MCF 10A (cell line): ENCODE measurements around the gene SALL3. TPM values are rescaled to one million over a fixed set of nuclear protein-coding genes. Genes with fewer than 3 reads are reported as not detected.
A peak's percentile ranks its signal among the peaks of the same experiment; 100 is the strongest.

Experiments
- BruUV-seq: library from RNA; stranded (reverse); fragments of 400-500 nt; replicated peaks from 2 replicates; lab custom pipeline; 2021; lab: Mats Ljungman, UMichigan
- CTCF ChIA-PET: fragments of 300-600 bp; sonication (Branson Sonifier 250); formaldehyde crosslinking; extraction: SDS; loops from one replicate; lab custom pipeline; 2021; ENCODE audit warnings: antibody characterized with exemption, inconsistent platforms; lab: Yijun Ruan, JAX
- POLR2A ChIA-PET: fragments of 300-600, 350-650 bp; sonication (Branson Sonifier 250); formaldehyde crosslinking; extraction: SDS; loops from one replicate; lab custom pipeline; 2020; ENCODE audit warnings: antibody characterized with exemption, inconsistent platforms; lab: Yijun Ruan, JAX
- DNase-seq: peaks from one replicate; pipeline ENCODE4 v3.0.0-alpha.2; 2018; ENCODE audit not compliant: unreplicated experiment
- H3K27ac Mint-ChIP-seq: one replicate; pipeline ENCODE4 v1.8.0; 2022; ENCODE audit warnings: mild to moderate bottlenecking, low read depth, mixed read lengths; ENCODE audit not compliant: unreplicated experiment
- H3K27me3 Mint-ChIP-seq: one replicate; pipeline ENCODE4 v1.8.0; 2022; ENCODE audit warnings: mixed read lengths; ENCODE audit not compliant: insufficient read depth, unreplicated experiment
- H3K36me3 Mint-ChIP-seq: one replicate; pipeline ENCODE4 v1.8.0; 2022; ENCODE audit warnings: mild to moderate bottlenecking, moderate library complexity, mixed read lengths; ENCODE audit not compliant: insufficient read depth, unreplicated experiment
- H3K4me1 Mint-ChIP-seq: one replicate; pipeline ENCODE4 v1.8.0; 2022; ENCODE audit warnings: mixed read lengths; ENCODE audit not compliant: insufficient read depth, unreplicated experiment
- H3K4me3 Mint-ChIP-seq: one replicate; pipeline ENCODE4 v1.8.0; 2022; ENCODE audit warnings: mild to moderate bottlenecking, moderate library complexity, mixed read lengths; ENCODE audit not compliant: unreplicated experiment
- H3K9me3 Mint-ChIP-seq: one replicate; pipeline ENCODE4 v1.8.0; 2022; ENCODE audit warnings: mixed read lengths; ENCODE audit not compliant: unreplicated experiment
- intact Hi-C: fragments of 100-400 bp; cut with micrococcal nuclease; formaldehyde crosslinking; loops from 2 replicates; pipeline ENCODE4 v1.14.1; 2022
- total RNA-seq: library from RNA; stranded (reverse); gene quantifications from 2 replicates; pipeline ENCODE4 v1.2.3, GENCODE V29; 2022
- TF ChIP-seq, protein P1 (sequence below): fragments of 200-600 bp; IDR thresholded peaks from one replicate; pipeline ENCODE4 v1.8.0; 2022; ENCODE audit warnings: antibody characterized with exemption, mild to moderate bottlenecking; ENCODE audit not compliant: unreplicated experiment

Gene SALL3
- total RNA-seq, 1 experiment from 2014 or later, result not detected

DNA sequence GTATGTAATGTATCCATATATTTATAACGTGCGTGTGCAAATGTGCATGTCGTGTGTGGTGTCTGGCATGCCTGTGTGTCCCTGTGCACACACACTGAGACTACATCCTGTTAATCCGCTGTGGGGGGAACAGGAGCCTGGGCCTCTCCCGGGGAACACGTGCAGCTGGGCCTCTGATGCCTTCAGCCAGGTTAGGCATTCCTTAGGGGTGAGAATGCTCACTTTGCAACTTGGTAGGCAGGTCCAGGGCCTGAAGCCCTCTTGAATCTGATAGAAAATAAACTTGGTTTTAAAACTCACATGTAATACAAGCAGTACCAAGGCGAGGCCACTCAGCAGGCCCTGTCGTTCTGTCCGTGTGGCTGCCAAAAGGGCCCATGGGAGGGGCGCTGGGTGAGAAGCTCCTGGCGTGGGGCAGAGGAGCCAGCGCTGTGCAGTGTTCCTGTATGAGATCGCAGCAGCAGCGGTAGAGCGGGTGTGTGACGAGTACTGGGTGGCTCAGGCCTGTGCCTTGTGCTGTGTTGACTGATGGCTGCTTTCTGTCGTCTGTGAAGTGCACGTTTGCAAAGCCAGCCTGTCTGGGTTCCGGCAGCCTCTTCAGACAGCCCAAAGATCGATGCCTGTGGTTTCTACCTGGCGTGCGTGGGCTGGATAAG is 16.2 kb downstream of the SALL3 start:
- intact Hi-C loops, result no loop called here
- no TSS peak for BruUV-seq
- Mint-ChIP-seq H3K27me3 (no peaks in the 10 kb centered on the region), H3K27ac (no peak overlapping the region), H3K4me3 (no peak overlapping the region), H3K9me3 (no peaks in the 10 kb centered on the region), H3K4me1 (no peaks in the 10 kb centered on the region), H3K36me3 (no peaks in the 10 kb centered on the region)
- CTCF ChIA-PET, result interaction anchor here (0.7 kb wide), 1 partner anchor 1259 kb away, joined by 3 read pairs; no protein-coding TSS in a partner anchor
- POLR2A ChIA-PET, result no interaction called here
- DNase-seq, result no peak
- TF ChIP-seq, protein P1, sequence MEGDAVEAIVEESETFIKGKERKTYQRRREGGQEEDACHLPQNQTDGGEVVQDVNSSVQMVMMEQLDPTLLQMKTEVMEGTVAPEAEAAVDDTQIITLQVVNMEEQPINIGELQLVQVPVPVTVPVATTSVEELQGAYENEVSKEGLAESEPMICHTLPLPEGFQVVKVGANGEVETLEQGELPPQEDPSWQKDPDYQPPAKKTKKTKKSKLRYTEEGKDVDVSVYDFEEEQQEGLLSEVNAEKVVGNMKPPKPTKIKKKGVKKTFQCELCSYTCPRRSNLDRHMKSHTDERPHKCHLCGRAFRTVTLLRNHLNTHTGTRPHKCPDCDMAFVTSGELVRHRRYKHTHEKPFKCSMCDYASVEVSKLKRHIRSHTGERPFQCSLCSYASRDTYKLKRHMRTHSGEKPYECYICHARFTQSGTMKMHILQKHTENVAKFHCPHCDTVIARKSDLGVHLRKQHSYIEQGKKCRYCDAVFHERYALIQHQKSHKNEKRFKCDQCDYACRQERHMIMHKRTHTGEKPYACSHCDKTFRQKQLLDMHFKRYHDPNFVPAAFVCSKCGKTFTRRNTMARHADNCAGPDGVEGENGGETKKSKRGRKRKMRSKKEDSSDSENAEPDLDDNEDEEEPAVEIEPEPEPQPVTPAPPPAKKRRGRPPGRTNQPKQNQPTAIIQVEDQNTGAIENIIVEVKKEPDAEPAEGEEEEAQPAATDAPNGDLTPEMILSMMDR, result no peak

DNA sequence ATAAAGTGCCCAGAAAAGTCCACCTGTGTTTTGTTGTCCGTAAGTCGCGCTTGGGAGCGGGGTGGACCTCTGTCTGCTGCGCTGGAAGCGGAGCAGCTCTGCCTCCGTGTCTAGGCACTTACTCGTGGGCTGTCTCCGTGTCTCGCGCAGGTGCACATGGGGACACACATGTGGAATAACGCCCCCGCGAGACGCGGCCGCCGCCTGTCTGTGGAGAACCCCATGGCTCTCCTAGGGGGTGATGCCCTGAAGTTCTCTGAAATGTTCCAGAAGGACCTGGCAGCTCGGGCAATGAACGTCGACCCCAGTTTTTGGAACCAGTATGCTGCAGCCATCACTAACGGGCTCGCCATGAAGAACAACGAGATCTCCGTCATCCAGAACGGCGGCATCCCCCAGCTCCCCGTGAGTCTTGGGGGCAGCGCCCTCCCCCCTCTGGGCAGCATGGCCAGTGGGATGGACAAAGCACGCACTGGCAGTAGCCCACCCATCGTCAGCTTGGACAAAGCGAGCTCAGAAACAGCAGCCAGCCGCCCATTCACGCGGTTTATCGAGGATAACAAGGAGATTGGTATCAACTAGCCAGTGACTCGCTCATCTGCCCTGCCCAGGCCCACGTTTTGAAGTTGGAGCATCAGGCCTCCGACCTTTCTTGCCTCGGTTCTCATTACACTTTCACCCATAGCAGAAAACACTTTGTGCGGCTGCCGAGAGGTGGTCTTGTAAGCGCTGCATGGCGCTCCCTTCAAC is 17.3 kb downstream of the SALL3 start:
- POLR2A ChIA-PET, result interaction anchor here (0.7 kb wide), 1 partner anchor 573 kb away, joined by 3 read pairs; no protein-coding TSS in a partner anchor
- Mint-ChIP-seq H3K36me3 (no peaks in the 10 kb centered on the region), H3K27ac (no peak overlapping the region), H3K4me1 (no peaks in the 10 kb centered on the region), H3K27me3 (no peaks in the 10 kb centered on the region), H3K9me3 (no peaks in the 10 kb centered on the region), H3K4me3 (no peak overlapping the region)
- CTCF ChIA-PET, result interaction anchor here (0.6 to 1.0 kb wide), 6 partner anchors 12 to 1260 kb away, joined by 3 to 6 read pairs (median 3); no protein-coding TSS in a partner anchor
- BruUV-seq, result no TSS peak
- no peak for DNase-seq
- TF ChIP-seq, protein P1, result no peak
- intact Hi-C loops, result no loop called here

DNA sequence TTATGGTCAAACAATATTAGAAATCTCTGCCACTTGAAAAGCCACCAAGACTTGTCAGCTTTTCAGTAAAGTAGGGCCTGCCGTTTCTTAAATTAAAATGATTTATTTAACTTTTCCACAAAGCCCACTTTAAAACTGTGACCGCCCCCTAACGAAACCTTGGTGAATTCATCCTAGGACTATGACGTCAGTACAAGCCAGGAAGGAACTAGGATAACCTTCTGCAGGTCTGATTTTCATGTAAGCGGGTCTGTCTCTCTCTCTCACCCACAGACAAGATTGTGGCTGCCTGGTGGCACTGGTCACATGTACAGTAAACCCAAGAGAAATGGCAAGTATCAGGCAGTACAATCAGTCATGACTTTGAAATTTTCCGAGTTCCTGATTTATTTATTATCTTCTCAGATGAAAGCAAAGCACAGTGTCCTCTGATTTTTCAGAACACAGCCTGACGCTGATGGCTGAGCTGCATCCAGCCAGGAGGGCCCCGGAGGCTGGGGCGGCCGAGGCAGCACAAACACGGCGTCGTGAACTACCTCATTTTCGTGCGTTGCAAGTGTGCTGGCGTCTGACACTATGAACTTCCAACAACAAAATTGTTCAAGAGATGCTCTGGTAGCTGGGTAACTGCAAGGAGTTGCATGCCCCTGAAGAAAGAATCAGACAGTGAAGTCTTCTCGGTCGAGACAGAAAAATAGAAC is 18.9 kb downstream of the SALL3 start:
- Mint-ChIP-seq H3K27me3 (no peaks in the 10 kb centered on the region), H3K27ac (no peak overlapping the region), H3K4me3 (no peak overlapping the region), H3K9me3 (no peaks in the 10 kb centered on the region), H3K36me3 (no peaks in the 10 kb centered on the region), H3K4me1 (no peaks in the 10 kb centered on the region)
- intact Hi-C loops, result no loop called here
- CTCF ChIA-PET, result interaction anchor here (2.0 kb wide), 1 partner anchor 12 kb away, joined by 7 read pairs; no protein-coding TSS in a partner anchor
- POLR2A ChIA-PET, result no interaction called here
- DNase-seq, result no peak
- TF ChIP-seq, protein P1, result no peak
- BruUV-seq, result no TSS peak

DNA sequence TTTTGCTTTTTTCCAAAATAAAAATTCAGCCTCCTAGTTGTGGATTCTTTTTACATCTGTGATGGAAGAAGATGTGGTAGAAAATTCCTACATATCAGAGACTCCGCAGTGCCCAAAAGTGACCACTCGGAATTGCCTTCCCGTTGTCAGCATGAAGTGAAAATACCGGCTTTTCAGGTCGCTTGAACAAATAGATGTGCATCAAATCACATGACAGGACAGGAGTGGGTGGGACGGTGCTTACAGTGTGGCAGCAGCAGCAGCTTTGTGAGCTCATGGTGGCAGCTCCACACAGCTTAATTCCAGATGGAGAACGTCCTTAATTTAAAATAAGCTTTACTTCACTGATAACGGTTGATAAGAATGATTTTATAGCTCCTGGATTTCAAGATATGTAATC is 20.3 kb downstream of the SALL3 start:
- H3K36me3 Mint-ChIP-seq, result no peaks in the 10 kb centered on the region
- CTCF ChIA-PET, result interaction anchor here (0.6 to 1.4 kb wide), 2 partner anchors 16 to 61 kb away, joined by 3 to 4 read pairs; no protein-coding TSS in a partner anchor
- no peak overlapping the region for H3K4me3 Mint-ChIP-seq

More for the DNA sequence above, 20.3 kb downstream of the SALL3 start:
- DNase-seq, result peak; percentile 2
- H3K9me3 Mint-ChIP-seq, result no peaks in the 10 kb centered on the region
- H3K27ac Mint-ChIP-seq, result no peak overlapping the region
- no TSS peak for BruUV-seq
- intact Hi-C loops, result no loop called here
- TF ChIP-seq, protein P1, result no peak
- POLR2A ChIA-PET, result no interaction called here
- no peaks in the 10 kb centered on the region for H3K4me1 Mint-ChIP-seq
- H3K27me3 Mint-ChIP-seq, result no peaks in the 10 kb centered on the region
